Bronchus fibroblast of lung (primary cell): ENCODE measurements around the gene ANO2. TPM values are rescaled to one million over a fixed set of nuclear protein-coding genes. Genes with fewer than 3 reads are reported as not detected.

Experiments
- total RNA-seq: library from RNA; depleted of rRNA; stranded (reverse); fragments of >200 nt; gene quantifications from 2 replicates; pipeline ENCODE4 v1.2.3, GENCODE V29; 2015

ANO2 gene
- 0.50 TPM in 1 of 2 replicates, not detected in the other for total RNA-seq

DNA sequence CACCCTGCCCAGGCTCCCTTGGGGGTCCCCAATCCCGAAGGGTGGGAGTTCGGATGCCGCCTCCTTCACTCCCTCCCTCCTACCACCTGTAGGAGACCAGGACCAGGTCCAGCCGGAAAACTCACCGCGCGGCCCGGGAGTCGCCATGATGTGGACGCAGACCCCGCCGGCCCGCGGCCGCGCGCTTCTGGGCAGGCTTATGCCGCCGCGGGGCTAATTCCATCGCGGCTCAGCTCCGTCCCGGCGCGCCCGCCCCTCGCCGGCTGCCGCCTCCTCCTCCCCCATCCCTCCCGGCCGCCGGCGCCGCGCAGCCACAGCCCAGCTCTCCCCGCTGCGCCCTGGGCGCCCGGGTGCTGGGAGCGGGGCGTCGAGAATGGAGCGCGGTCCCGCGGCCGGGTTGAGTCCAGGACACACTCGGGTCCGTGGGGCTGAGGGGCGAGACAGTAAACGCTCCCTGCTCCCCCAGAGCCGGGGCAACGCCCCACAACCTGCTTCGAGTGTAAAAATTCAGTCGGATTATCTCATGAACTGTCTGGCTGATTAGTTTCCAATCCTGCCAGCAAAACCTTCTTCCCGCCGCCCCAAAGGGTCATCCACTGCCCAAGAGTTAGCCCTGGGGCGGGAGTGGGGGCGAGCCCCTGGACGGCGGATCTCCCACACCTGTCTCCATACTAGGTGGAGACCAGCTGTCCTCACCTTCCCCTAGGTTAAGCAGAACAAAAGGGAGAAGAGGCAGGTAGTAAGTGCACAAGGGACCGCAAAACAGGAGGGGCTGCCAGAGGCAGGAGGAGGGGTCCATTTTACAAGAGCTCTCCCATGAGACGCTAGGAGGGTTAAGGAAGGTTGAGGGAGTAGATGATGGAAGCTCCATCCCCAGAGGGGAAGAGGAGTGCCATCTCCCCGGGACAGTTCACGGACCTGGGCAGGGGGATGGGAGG is at the start of gene ANO2:
TSS of gene ANO2 (minus strand) at position 189 of the 938 bp plus-strand sequence. CDS start at position 147, 42 bp downstream.

Other genes with a start within 250 kb of the ANO2 start
- gene VWF, start 179.4 kb upstream of the ANO2 start, total RNA-seq: 0.50 and 1.2 TPM in 2 replicates